B cell (primary cell): ENCODE measurements around the gene SLC22A2. TPM values are rescaled to one million over a fixed set of nuclear protein-coding genes. Genes with fewer than 3 reads are reported as not detected.

Experiments used
- ATAC-seq: fragments of 200-7000 bp; cut with Tn5 transposase; one replicate; pipeline ENCODE4 v1.10.0; 2021; ENCODE audit warnings: low read depth, mild to moderate bottlenecking, moderate number of reproducible peaks, moderate library complexity
- CTCF ChIA-PET: fragments of 350-600 bp; sonication (Branson Sonifier 250); formaldehyde crosslinking; loops from one replicate; lab custom pipeline; 2021; ENCODE audit warnings: antibody characterized with exemption, inconsistent platforms; lab: Charles Lee
- POLR2A ChIA-PET: fragments of 350-600 bp; sonication (Branson Sonifier 250); formaldehyde crosslinking; loops from one replicate; lab custom pipeline; 2021; ENCODE audit warnings: antibody characterized with exemption; lab: Charles Lee
- DNase-seq: peaks from one replicate; pipeline ENCODE4 v3.0.0; 2013
- H2AFZ ChIP-seq: 2 replicates; pipeline ENCODE4 v1.6.1; 2012; ENCODE audit warnings: mild to moderate bottlenecking, low read depth, low read length; ENCODE audit not compliant: insufficient read depth, poor library complexity, severe bottlenecking
- H3K27ac ChIP-seq, 2 donors: 1 replicate in 1 of 2; 2 replicates in 1 of 2; pipeline ENCODE4 v1.5.1; 2012 to 2013; ENCODE audit warnings: low read length in 2 of 2, mild to moderate bottlenecking in 2 of 2, moderate library complexity in 1 of 2
- H3K27me3 ChIP-seq, 4 experiments: fragments of 200-600 bp in 1 of 4; sonication (generic) in 1 of 4; replicated peaks in 1 of 4; 1 replicate in 2 of 4; 2 replicates in 2 of 4; pipeline versions ENCODE4 v1.6.1 to v1.7.0; 2013 to 2016; ENCODE audit warnings: low read length in 3 of 4, mild to moderate bottlenecking in 2 of 4, mixed read lengths in 1 of 4, moderate library complexity in 1 of 4; ENCODE audit not compliant: insufficient read depth in 4 of 4, control insufficient read depth in 3 of 4; ENCODE audit errors: control extremely low read depth in 1 of 4
- H3K36me3 ChIP-seq, 2 experiments: replicated peaks in 1 of 2; 1 replicate in 1 of 2; 2 replicates in 1 of 2; pipeline versions ENCODE4 v1.6.1 to v1.7.1; 2013; ENCODE audit warnings: low read length in 1 of 2; ENCODE audit not compliant: insufficient read depth in 2 of 2, control insufficient read depth in 1 of 2; ENCODE audit errors: control extremely low read depth in 1 of 2, extremely low read depth in 1 of 2
- H3K4me1 ChIP-seq, 2 donors: fragments of 200-600 bp in 1 of 2; sonication (generic) in 1 of 2; 1 replicate in 1 of 2; 2 replicates in 1 of 2; pipeline versions ENCODE4 v1.5.1 to v1.6.1; 2013 to 2017; ENCODE audit warnings: low read length in 2 of 2; ENCODE audit not compliant: control insufficient read depth in 2 of 2, insufficient read depth in 2 of 2
- H3K4me2 ChIP-seq: replicated peaks from 2 replicates; pipeline ENCODE3; 2012; ENCODE audit warnings: mild to moderate bottlenecking, low read depth, low read length; ENCODE audit not compliant: poor library complexity, severe bottlenecking
- H3K4me3 ChIP-seq, 5 experiments: fragments of 200-600 bp in 1 of 5; sonication (generic) in 1 of 5; 1 replicate in 3 of 5; 2 replicates in 2 of 5; pipeline versions ENCODE4 v1.5.1 to v1.7.0; 2011 to 2016; ENCODE audit warnings: low read length in 4 of 5, mild to moderate bottlenecking in 4 of 5, low read depth in 2 of 5, control low read depth in 1 of 5, moderate library complexity in 1 of 5; ENCODE audit not compliant: insufficient read depth in 1 of 5; ENCODE audit errors: control extremely low read depth in 1 of 5, extremely low read depth in 1 of 5
- H3K79me2 ChIP-seq: fragments of 200-600 bp; sonication (generic); one replicate; pipeline ENCODE4 v1.6.0; 2016; ENCODE audit warnings: low read length; ENCODE audit not compliant: control insufficient read depth, insufficient read depth
- H3K9ac ChIP-seq: fragments of 200-600 bp; sonication (generic); 2 replicates; pipeline ENCODE4 v1.6.1; 2017; ENCODE audit warnings: mild to moderate bottlenecking, low read length, moderate library complexity
- H3K9me3 ChIP-seq, 3 donors: one replicate each; pipeline versions ENCODE4 v1.6.1 to v1.7.1; 2013; ENCODE audit warnings: low read length in 2 of 3; ENCODE audit not compliant: control insufficient read depth in 2 of 3, insufficient read depth in 1 of 3; ENCODE audit errors: control extremely low read depth in 1 of 3
- H4K20me1 ChIP-seq: 2 replicates; pipeline ENCODE4 v1.6.0; 2012; ENCODE audit warnings: mild to moderate bottlenecking, low read length; ENCODE audit not compliant: insufficient read depth, control insufficient read depth, poor library complexity, severe bottlenecking
- H3K27ac Mint-ChIP-seq: one replicate; pipeline ENCODE4 v1.8.0; 2021; ENCODE audit warnings: mixed read lengths
- H3K27me3 Mint-ChIP-seq: one replicate; pipeline ENCODE4 v1.8.0; 2021; ENCODE audit warnings: mixed read lengths
- H3K4me1 Mint-ChIP-seq: one replicate; pipeline ENCODE4 v1.8.0; 2021; ENCODE audit warnings: mixed read lengths
- H3K4me3 Mint-ChIP-seq: one replicate; pipeline ENCODE4 v1.8.0; 2021; ENCODE audit warnings: mixed read lengths
- H3K9me3 Mint-ChIP-seq: one replicate; pipeline ENCODE4 v1.8.0; 2022; ENCODE audit warnings: mixed read lengths; ENCODE audit not compliant: insufficient read depth
- EZH2 ChIP-seq: IDR thresholded peaks from 2 replicates; pipeline ENCODE4 v1.6.1; 2012; ENCODE audit warnings: borderline replicate concordance, low read depth, mild to moderate bottlenecking, moderate library complexity, low read length; ENCODE audit not compliant: insufficient read depth, poor library complexity, severe bottlenecking
- WGBS: methylation state at CpG from one replicate; pipeline ENCODE4 v1.1.5; 2013; ENCODE audit warnings: missing lambda C conversion rate; ENCODE audit not compliant: insufficient coverage; 5-methylcytosine and 5-hydroxymethylcytosine counted together
- intact Hi-C: fragments of 100-400 bp; cut with micrococcal nuclease; formaldehyde crosslinking; loops from one replicate; pipeline ENCODE4 v1.10.0; 2022
- polyA plus RNA-seq: library from polyadenylated mRNA; depleted of rRNA; stranded (reverse); fragments of >200 nt; gene quantifications from 2 replicates; pipeline ENCODE4 v1.2.3, GENCODE V29; 2012
- total RNA-seq, 2 donors: library from RNA; stranded (reverse); fragments of 120-200 nt in 1 of 2; gene quantifications; 1 replicate in 1 of 2; 2 replicates in 1 of 2; pipeline versions ENCODE4 v1.2.3 to v1.2.4, GENCODE V29; 2013 to 2022
- TF ChIP-seq, protein P1 (sequence below): fragments of 200-600 bp; IDR thresholded peaks from one replicate; pipeline ENCODE4 v1.8.0; 2022; ENCODE audit warnings: antibody characterized with exemption, mild to moderate bottlenecking

Gene SLC22A2
- total and polyA plus RNA-seq, 2 donors (not counting 1 experiment from before 2014, with no cell fraction given) = not detected

DNA sequence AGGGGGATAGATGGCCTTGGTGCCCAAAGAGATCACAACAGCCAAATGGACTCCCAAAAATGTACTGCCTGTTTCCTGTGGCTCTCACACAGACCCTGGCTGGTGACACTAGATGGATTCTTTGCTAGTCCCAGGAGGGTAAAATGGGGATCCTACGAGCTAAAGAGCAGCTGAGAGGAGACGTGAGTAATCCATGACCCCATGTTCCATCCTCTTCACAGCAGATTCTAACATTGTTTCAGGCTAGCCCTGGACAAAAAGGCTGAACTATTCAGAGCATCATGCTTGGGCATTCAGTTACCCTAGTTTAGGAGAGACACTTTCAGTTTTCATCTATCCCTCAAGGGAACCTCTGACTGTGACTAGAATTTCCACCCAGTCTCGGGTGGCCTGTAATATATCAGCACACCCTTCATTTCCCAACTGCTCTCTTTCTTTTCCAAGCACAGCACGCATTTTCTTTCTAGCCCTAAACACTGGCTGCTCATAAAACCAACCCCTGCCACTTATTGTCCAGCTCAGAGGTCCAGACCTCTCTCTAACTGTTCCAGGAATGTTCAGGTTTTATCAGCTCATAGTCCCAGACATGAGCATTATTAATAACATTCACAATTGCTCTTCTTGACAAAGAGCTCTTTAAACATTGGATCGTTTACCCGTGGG is 88.5 kb downstream of the SLC22A2 start:
- TF ChIP-seq EZH2 = no peak
- TF ChIP-seq, protein P1, sequence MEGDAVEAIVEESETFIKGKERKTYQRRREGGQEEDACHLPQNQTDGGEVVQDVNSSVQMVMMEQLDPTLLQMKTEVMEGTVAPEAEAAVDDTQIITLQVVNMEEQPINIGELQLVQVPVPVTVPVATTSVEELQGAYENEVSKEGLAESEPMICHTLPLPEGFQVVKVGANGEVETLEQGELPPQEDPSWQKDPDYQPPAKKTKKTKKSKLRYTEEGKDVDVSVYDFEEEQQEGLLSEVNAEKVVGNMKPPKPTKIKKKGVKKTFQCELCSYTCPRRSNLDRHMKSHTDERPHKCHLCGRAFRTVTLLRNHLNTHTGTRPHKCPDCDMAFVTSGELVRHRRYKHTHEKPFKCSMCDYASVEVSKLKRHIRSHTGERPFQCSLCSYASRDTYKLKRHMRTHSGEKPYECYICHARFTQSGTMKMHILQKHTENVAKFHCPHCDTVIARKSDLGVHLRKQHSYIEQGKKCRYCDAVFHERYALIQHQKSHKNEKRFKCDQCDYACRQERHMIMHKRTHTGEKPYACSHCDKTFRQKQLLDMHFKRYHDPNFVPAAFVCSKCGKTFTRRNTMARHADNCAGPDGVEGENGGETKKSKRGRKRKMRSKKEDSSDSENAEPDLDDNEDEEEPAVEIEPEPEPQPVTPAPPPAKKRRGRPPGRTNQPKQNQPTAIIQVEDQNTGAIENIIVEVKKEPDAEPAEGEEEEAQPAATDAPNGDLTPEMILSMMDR = no peak
- H4K20me1 ChIP-seq = no peaks in the 10 kb centered on the region
- DNase-seq (no peak), ATAC-seq (no peak)
- Mint-ChIP-seq H3K4me3 (no peak overlapping the region), H3K9me3 (no peaks in the 10 kb centered on the region), H3K27me3 (peaks cover 14% of the 10 kb centered on the region), H3K27ac (no peak overlapping the region), H3K4me1 (no peaks in the 10 kb centered on the region)
- H3K9ac ChIP-seq = no peak overlapping the region
- no peak overlapping the region for H3K4me3 ChIP-seq
- H3K27ac ChIP-seq = no peak overlapping the region
- intact Hi-C loops = no loop called here
- H3K9me3 ChIP-seq = peaks cover 0 to 3% (median 0%) of the 10 kb centered on the region in 3 donors
- H3K4me2 ChIP-seq = no peak overlapping the region
- ChIA-PET POLR2A (no interaction called here), CTCF (interaction anchor here (1.6 kb wide), 1 partner anchor 10 kb away, joined by 4 read pairs; no protein-coding TSS in a partner anchor)
- 61% methylated on average over 4 of the region's 6 CpGs for WGBS
- H3K4me1 ChIP-seq = no peaks in the 10 kb centered on the region
- peaks cover 0 to 6% (median 2%) of the 10 kb centered on the region in 4 experiments for H3K27me3 ChIP-seq
- H3K36me3 ChIP-seq = no peaks in the 10 kb centered on the region
- no peaks in the 10 kb centered on the region for H3K79me2 ChIP-seq
- no peak overlapping the region for H2AFZ ChIP-seq

DNA sequence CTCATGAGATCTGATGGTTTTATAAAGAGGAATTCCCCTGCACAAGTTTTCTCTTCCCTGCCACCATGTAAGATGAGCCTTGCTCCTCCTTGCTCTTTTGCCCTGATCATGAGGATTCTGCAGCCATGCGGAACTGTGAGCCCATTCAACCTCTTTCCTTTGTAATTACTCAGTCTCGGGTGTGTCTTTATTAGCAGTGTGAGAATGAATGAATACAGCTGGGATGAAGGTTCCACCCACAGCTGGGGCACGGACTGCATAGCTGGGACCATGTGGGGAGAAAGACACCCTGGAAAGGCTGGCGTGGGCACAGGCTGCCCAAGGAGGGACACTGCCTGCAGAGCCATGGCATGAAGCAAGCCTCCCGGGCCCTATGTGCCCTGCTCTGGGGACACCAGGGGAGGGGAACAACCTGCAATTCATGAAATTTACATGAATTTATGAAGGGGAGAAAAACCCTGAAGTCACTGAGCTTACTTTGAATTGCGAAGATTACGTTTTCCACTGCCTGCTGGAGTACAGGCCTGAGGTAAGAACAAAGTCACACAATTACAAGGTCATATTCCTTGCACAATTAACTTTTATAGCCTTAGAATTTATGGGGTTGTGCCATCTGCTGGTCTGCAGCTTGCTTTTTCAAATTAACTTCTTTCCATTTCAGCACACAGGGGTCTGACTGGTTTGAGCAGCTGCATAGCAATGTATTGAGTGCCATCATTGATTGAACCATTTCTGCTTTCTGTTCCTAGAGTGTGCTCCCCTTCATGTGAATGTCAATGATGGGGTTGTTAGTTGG is 90.8 kb downstream of the SLC22A2 start:
- POLR2A ChIA-PET = no interaction called here
- no peak for ATAC-seq

More for the DNA sequence above, 90.8 kb downstream of the SLC22A2 start:
- Histone ChIP-seq H3K27me3 (peaks cover 0 to 4% (median 2%) of the 10 kb centered on the region in 4 experiments), H3K9ac (no peak overlapping the region), H3K27ac (no peak overlapping the region), H4K20me1 (no peaks in the 10 kb centered on the region), H3K36me3 (no peaks in the 10 kb centered on the region), H3K4me1 (no peaks in the 10 kb centered on the region), H3K4me2 (no peak overlapping the region), H3K79me2 (no peaks in the 10 kb centered on the region), H3K4me3 (no peak overlapping the region), H2AFZ (no peak overlapping the region), H3K9me3 (peaks cover 0 to 3% (median 0%) of the 10 kb centered on the region in 3 donors)
- H3K4me3 Mint-ChIP-seq = no peak overlapping the region
- no peak overlapping the region for H3K27ac Mint-ChIP-seq
- no peak for DNase-seq
- CTCF ChIA-PET = no interaction called here
- no peaks in the 10 kb centered on the region for H3K9me3 Mint-ChIP-seq
- H3K27me3 Mint-ChIP-seq = peaks cover 8% of the 10 kb centered on the region
- TF ChIP-seq, protein P1 = no peak
- no peak for TF ChIP-seq EZH2
- intact Hi-C loops = no loop called here
- H3K4me1 Mint-ChIP-seq = no peaks in the 10 kb centered on the region
- WGBS = 74% methylated on average over 3 of the region's 7 CpGs
